HuH-7.5 (cell line): Measurements from ENCODE around the gene TOLLIP.
A peak's percentile ranks its signal among the peaks of the same experiment; 100 is the strongest.
"Not testable (repeated sequence)": the region's sequence is repeated elsewhere in the genome, so short reads cannot be mapped to it uniquely, and the experiment has no call there.

Experiments
- DNase-seq: peaks from one replicate; pipeline ENCODE4 v3.0.0; 2011; ENCODE audit warnings: low spot score

Gene TOLLIP

DNA sequence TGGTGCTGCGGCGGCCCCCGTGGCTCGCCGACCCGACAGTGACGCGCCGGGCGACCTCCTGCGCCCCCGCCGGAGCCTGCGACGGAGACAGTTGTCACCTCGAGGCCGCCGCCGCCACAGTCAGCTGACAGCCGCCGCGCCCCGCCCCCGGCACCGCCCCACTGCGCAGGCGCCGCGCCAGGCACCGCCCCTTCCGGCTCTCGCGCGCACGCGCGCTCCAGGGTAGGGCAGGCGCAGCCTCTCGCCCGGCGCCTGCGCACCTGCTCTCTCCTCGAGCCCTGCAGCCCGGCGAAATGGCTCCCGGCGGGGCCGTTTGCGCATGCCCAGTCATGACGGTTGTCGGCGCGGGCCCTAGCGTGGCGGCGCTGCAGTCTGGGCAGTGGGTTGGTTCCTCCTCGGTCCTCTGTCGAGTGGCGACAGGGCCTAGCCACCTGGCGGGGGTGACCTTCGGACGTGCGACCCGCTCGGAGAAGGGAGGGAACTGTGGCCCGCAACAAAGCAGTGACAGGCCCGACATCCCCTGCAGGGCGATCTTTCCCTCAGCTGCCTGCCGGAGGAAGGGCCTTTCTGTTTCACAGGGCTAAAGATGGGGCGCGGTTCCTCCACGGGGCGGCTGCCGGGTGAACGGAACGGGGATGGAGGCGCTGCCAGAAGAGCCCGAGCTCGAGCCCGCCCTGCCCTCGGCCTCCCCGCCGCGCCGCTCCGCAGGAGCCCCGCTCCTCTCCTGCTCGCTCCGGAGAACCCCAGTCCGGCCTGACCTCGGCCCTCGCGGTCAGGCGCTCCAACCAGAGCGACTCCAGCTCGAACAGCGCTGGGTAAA is at the start of gene TOLLIP:
Gene TOLLIP, minus strand, starts transcription at position 135 of the 820 bp plus-strand sequence. Its CDS starts 134 bp downstream, at position 1.
- DNase-seq: peak; percentile 98

DNA sequence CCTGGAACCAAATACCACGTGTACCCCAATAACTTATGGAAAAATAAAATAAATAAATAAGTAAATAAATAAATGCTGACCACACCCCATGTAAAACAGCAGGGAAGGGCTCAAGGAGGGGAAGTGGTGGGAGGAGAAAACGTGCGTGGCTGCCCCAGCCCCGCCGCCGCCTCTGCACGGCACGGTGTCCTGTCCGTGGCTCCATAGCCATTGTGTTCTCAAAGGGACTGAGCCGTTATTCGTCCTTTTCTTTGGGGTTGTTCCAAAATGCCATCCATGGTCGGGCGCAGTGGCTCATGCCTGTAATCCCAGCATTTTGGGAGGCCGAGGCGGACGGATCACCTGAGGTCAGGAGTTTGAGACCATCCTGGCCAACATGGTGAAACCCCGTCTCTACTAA is 49.5 kb upstream of the TOLLIP start:
- DNase-seq: not testable (repeated sequence)

DNA sequence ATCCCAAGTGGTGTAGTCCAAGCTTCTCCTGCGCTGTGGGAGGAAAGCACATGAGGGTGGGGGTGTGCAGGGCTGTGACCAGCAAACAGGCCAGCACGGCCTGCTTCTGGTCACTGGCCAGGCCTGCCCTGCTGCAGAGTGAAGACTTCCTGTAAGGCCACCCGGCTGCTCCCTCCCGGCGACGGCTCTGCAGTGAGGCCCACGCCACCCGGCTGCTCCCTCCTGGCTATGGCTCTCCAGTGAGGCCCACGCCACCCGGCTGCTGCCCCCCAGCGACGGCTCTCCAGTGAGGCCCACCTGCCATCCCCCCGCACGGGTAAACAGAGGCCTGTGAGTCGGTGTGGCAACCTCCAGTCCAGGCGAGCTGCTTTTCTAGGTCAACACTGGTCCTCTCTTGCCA is 48.9 kb upstream of the TOLLIP start:
- DNase-seq: no peak

DNA sequence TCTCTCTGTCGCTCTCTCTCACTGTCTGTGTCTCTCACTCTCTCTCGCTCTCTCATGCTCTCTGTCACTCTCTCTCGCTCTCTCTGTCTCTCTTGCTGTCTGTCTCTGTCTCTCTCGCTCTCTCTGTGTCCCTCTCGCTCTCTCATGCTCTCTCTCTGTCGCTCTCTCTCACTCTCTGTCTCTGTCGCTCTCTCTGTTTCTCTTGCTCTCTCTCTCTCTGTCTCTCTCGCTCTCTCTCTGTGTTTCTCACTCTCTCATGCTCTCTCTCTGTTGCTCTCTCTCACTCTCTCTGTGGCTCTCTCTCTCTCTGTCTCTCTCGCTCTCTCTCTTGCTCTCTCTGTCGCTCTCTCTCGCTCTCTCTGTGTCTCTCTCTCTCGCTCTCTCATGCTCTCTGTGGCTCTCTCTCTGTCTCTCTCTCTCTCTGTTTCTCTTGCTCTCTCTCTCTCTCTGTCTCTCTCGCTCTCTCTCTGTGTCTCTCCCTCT is 47.1 kb upstream of the TOLLIP start:
- DNase-seq: no peak

DNA sequence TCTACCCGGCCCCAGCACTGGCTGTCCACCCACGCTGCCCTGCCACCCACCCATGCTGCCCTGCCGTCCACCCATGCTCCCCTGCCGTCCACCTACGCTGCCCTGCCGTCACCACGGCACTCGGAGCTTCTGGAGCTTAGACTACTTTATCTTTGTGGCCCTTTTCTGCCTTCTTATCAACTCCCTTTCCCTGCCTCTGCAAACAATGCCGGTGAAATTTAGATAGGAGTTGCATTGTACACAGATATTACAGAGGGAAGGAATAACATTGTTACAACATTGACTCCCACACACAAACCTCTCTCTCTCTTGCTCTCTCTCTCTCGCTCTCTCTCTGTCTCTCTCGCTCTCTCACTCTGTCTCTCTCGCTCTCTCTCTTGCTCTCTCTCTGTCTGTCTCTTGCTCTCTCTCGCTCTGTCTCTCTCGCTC is 46.6 kb upstream of the TOLLIP start:
- no peak for DNase-seq

DNA sequence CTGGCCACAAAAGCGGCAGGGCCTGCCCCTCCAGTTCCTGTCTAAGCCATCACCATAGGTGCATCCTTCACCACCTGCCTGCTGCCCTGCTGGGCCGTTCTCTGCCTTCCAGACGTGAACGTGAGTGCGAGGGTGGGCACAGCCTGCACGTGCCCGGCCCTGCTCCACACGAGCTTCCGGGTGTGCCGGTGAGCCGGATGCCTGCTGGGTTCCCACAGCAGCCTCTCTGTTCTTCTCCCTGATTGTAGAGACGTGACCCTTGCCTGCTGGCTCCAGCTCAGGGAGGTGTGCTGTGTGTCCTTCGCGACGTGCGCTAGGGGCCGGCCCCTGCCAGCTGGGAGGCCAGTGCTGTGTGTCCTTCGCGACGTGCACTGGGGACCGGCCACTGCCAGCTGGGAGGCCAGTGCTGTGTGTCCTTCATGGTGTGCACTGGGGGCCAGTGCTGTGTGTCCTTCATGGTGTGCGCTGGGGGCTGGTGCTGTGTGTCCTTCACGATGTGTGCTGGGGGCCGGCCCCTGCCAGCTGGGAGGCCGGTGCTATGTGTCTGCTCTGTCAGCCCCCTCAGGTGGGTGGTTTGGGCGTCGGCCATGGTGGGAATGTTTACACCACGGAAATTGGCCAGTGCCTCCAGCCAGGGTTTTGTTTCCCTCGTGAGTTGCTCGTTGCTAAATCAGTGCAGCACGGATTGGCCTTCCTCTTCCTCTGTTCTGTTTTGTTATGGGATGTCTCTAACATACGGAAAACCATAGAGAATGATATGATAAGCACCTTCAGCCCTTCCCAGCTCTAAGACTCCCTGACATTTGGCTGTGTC is 44.9 kb upstream of the TOLLIP start:
- DNase-seq: no peak

DNA sequence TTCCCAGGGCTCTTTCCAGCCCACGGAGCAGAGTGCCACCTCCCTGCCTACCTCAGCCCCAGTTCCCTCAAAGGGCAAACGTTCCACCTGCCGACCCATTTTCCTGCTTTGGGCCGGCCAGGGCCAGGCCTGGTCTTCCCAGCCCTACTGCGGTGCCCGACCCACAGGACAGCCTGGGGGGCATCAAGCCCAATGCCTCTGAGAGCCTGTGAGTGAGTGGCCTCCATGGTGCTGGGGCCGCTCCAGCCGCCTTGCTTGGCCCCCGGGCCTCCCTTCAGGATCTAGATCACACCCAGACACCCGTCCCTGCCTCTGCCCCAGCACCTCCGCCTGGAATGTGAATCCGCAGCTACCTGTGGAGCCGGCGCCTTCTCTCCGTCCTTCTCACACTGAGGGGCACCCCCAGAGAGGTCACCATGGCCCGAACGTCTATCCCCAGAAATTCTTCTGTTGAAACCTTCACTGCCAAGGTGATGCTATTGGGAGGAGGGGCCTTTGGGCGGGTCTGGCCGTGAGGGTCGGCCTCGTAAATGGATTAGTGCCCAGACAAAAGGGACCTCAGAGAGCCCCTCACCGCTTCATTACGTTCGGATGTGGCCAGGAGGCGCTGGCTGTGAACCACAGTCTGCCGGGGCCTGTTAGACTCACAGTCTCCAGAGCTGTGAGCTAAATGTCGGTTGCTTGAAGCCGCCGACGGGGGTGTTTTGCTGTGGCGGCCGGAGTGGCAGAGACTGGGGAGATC is 44.1 kb upstream of the TOLLIP start:
- DNase-seq: no peak

DNA sequence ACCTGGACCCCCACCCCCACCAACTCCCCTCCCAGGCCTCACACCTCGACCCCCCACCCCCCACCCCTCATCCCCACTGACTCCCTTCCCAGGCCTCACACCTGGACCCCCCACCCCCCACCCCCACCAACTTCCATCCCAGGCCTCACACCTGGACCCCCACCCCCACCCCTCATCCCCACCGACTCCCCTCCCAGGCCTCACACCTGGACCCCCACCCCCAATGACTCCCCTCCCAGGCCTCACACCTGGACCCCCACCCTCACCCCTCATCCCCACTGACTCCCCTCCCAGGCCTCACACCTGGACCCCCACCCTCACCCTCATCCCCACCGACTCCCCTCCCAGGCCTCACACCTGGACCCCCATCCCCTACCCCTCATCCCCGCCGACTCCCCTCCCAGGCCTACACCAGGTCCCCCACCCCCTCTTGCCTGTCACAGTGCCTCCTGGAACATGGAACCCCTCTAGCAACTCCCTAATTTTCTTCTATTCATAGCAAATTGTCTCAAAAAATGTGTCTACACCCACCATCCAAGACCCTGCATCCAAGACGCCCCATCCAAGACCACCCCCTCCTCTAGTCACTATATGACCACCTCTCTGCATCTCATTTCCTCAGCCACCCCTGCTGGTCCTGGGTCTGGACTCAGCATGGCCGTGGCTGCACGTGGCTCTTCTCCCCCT is 43.4 kb upstream of the TOLLIP start:
- no peak for DNase-seq

DNA sequence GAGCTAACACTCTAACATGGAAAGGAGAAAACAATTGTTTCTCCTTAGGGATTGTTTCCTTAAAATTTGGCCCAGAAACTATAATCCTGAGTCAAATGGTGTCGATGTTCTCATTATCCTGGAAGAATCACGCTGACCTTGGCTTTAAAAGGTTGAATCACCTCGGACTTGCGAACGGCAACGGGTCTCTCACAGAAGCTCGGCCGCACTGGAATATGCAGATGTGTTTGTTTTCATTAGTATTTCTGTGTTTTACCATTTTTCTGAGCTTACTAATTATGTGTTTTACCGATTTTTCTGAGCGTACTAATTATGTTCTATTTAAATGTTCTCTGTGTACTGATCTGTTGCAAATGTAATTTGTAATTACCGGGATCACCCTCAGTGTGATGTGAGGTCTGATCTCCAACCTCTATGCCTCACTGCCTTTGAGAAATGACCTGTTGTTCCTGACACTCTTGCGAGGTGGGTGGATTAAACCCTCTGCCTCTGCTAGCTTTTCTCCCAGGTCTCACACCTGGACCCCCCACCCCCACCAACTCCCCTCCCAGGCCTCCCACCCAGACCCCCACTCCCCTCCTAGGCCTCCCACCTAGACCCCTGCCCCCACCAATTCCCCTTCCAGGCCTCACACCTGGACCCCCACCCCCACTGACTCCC is 42.0 kb upstream of the TOLLIP start:
- DNase-seq: no peak

DNA sequence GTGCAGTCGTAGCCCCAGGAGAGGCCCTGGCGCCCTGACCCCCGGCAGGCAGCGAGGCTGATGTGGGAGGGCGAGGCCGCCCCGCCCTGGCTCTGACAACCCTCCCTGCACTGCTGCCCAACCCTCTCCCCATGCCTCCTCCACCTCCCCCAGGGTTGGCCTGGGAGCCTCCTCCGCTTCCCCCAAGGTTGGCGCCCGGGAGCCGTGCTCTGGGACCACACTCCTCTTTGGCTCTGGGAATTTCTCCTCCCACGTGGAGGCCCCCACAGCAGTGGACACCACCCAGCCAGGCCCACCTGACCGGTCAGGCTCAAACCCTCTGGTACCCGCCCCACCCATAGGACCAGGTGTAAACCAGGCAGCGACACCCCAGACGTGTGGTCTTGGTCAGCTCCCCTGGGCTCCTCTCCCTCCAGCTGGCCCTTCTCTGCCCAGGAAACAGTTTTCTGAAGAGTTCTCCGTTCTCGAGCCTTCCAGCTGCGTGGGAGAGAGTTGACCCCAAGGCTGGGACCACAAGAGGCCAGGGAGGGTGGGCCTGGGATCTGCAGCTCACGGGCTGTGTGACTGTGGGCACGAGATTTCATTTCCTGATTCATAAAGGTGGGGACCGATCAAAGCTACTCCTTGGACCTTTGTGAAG is 40.8 kb upstream of the TOLLIP start:
- no peak for DNase-seq

DNA sequence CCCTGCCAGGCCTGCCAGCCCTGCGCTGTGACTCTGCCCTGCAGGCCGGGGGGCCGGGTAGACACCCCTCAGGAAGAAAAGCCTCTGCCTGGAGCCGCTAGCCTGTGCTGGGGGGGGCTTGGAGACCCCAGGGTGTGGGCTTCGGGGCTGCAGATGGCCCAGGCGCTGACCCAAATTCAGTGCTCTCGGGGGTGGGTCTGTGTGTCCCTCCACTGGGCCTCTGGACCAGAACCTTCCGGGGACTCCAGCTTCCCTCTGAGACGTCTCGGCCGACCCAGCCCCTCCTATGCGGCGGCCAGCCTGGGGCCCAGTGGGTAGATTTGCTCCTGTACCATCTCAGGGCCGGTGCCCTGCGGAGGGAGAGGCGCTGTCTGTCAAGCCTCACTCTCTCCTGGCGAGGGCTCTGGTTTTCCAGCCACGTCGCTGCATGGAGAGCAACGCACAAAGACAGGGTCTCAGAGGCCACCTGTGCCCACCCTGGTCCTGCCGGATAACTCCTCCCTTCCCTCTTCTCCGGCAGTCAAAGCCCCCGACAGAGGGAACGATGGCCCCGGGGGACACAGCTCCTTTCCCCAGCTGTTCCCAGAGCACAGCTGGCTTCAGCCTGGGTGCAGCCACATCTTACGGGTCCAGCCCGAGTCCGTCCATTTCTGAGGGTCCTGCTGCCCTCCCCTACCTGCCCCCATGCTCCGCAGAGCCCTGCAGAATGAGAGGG is 40.1 kb upstream of the TOLLIP start:
- DNase-seq: no peak

DNA sequence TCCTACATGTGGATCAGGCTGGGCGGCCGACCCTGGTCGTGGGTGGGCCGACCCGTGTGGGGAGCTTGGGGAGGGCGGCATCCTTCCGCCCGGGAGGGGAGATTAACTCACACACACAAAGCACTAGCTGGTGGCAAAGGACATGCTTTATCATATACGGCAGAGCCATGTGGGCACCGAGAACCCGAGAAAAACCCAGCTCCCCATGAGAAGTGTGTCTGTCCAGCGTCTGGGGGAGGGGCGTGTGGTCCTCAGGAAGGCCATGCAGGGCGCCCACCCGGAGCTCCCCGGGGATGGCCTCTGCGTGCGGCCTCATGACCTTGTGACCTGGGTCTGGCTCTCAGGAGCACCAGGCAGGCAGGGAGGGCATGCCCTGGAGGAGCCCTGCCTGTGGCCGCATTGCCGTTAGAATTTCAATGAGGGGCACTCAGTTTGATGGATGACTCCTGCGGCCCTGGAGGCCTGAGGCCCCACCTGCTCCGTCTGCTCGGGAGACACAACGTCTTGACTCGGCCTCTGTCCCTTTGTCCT is 39.4 kb upstream of the TOLLIP start:
- no peak for DNase-seq

DNA sequence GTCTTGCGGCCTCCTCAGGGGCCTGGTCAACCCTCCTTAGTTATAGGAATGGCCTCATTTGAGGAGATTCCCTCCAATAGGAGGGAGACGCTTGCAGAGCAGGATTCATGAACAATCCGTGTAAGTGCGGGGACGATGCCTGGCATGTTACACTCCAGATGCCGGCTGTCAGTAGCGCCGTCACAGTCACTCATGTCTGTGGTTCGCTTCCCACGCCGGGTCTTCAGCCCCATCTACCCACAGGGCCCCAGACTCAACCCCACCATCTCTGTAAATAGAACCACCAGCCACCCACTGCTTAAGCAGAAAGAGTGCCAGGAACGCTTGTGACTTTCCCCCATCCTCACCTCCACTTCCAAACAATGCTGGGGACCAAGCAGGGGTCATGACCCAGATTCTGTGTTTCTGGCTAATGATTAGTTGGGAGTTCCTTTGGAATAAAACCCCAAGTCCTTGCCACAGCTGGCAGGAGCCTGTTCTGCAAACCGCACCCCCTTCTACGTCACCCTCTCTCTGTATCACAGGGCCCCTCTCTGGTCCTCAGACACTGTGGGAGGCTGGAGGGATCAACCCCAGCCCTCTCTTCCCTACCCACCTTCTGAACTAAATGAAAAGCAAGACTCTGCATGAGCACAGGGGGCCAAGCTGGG is 38.8 kb upstream of the TOLLIP start:
- DNase-seq: no peak

DNA sequence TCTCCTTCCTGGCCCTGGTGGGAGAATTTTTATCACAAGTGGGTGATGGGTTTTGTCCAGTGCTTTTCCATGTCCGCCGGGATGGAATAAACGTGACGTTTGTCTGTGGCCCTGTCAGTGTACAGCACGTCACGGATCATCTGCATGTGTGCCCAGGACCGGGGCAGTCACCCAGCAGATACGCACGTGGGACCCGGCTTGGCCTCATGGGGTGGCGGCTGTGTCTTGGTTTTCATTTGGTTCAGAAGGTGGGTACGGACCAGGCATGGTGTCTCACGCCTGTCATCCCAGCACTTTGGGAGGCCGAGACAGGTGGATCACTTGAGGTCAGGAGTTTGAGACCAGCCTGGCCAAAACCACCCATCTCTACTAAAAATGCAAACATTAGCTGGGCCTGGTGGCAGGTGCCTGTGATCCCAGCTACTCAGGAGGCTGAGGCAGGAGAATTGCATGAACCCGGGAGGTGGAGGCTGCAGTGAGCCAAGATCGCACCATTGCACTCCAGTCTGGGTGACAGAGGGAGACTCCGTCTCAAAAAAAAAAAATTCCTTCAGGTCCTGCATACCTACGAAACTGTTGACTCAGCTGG is 38.1 kb upstream of the TOLLIP start:
- not testable (repeated sequence) for DNase-seq

DNA sequence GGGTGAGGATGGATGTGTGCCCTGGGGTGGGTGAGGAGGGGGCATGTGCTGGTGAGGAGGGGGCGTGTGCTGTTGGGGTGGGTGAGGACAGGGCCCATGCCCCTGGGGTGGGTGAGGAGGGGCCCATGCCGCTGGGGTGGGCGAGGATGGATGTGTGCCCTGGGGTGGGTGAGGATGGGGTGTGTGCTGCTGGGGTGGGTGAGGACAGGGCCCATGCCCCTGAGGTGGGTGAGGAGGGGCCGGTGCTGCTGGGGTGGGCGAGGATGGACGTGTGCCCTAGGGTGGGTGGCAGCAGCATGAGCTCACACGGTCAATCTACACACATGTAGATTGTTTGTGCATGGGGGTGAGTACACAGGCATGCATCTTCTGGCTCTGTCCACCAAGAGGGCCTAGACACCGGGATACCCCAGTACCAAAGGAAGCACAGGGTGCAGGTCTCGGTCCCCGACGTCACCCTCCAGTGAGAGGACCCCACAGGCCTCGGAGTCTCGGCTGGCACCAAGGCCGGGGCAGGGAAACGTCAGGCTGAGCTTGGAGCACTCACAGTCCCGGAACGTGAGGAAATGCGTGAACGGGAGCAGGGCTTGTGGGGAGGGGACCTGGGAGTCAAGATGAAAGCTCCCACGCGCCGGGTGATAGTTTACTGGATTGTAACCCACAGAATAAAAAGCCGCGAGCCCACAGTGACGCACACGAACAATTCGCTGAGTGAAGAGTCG is 37.4 kb upstream of the TOLLIP start:
- no peak for DNase-seq

DNA sequence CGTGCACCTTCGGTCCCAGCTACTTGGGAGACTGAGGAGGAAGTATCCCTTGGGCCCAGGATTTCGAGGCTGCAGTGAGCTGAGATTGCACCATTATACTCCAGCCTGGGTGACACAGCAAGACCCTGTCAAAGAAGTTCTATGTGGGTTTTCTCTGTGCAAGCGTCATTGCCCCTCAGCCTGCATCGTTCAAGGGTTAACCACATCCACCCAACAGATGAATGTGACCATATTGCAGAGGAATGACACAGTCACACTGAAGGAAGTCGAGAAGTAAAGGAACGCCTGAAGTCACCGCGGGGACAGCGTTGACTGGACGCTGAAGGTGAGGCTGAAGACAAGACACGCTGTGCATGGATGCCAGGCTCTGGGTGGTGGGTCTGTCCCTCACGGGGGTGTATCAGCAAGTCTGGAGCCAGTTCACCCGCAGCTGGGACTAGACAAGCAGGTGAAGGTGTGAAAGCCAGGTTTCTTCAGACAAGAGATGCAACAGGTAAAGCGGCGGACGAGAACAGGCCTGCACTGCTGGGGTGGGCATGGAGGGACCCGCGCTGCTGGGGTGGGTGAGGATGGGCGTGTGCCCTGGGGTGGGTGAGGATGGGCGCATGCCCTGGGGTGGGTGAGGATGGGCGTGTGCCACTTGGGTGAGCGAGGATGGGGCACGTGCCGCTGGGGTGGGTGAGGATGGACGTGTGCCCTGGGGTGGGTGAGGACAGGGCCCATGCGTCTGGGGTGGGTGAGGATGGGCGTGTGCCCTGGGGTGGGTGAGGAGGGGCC is 36.5 kb upstream of the TOLLIP start:
- no peak for DNase-seq

DNA sequence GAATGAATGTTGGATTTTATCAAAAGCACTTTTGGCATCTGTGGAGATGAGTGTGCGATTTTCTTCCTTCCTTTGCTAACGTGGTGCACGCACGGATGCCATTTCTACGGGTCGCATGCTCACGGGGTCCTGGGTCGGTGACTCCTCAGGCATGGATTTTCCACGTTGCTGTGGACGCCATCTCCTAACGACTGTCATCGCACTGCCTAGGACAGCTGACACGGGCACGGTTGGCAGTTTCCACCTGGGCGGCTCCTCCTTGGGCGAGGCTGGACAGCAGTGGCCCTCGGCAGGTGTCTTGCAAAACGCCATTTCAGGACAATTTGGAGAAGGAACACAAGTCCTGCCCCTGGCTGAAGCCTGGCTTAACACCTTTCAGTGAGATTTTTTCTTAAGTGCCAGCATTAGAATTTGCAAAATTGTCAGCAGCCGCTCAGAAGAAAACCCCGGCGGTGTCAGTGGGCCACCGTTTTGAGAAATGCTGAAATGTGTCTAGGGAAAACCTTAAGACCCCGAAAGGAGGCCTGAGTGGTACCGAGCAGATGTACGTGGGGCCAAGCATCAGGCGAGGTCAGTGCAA is 34.7 kb upstream of the TOLLIP start:
- no peak for DNase-seq
